PC-9 (cell line): ENCODE measurements around the gene WSCD2.

Source experiments
- CTCF ChIP-seq: fragments of 200-600 bp; sonication (generic); conservative IDR thresholded peaks from 2 replicates; pipeline ENCODE4 v1.6.1; 2017; ENCODE audit warnings: mixed run types, antibody characterized with exemption, mild to moderate bottlenecking, moderate library complexity
- EZH2 ChIP-seq: fragments of 200-600 bp; sonication (generic); IDR thresholded peaks from 2 replicates; pipeline ENCODE4 v1.8.0; 2017; ENCODE audit warnings: antibody characterized with exemption, low read depth

GRCh38 chr12:108193493-108193892 is 64.4 kb downstream of the WSCD2 start:
- TF ChIP-seq CTCF (no peak), EZH2 (no peak)
